OCI-LY7 (cell line): Measurements from ENCODE around the gene SIL1.

Experiments
- CTCF ChIP-seq: fragments of 200-600 bp; sonication (generic); conservative IDR thresholded peaks from 2 replicates; pipeline ENCODE4 v1.5.1; 2014; ENCODE audit warnings: mild to moderate bottlenecking, antibody characterized with exemption, low read length, moderate library complexity, mixed read lengths
- EZH2phosphoT487 ChIP-seq: fragments of 200-600 bp; sonication (generic); IDR thresholded peaks from 2 replicates; pipeline ENCODE4 v1.6.1; 2018; ENCODE audit warnings: low read depth, borderline replicate concordance, mild to moderate bottlenecking, mixed run types, antibody characterized with exemption, low read length, moderate library complexity, mixed read lengths

DNA sequence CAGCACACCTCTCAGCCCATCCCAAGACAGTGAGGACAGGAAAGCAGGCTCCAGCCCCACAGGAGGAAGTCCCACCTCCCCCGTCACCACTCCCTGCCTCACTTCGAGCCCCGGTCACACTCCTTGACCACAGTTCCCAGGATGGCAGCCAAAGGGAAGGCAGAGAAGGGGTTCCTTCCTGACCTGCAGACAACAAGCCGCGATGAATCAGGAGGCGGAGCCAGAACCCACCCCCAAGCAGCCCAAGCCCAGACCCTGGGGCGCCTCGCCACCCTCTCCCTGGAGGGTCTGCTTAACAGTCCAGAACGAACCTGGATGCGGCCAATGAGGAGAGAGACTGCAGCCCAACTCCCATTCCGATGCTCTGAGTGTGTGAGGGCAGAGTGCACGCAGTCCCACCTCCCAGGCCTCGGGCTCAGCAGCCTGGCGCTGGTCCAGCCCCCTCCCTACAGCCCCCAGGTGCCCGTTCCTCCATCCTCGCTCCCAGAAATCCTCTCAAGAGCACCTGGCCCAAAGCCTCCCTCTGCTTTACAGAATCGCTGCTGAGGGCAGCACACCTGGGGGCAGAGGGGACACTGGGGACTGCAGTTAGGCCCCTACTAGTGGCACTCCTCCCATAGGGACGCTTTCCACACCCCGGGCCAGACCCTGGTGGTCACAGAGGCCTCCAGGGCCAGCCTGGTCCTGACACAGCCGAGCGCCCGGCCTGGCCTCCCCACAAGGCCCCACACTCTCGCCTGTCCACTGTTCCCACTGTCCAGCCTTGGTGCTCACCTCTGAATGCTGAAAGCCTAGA, 253.4 kb downstream of the SIL1 start:
- TF ChIP-seq CTCF: no peak
- TF ChIP-seq EZH2phosphoT487: no peak
